HG03571 (cell line): Measurements from ENCODE around the gene PABPN1.

Experiments
- ATAC-seq: cut with Tn5 transposase; IDR thresholded peaks from one replicate; pipeline ENCODE4 v1.9.1; 2021; ENCODE audit not compliant: unreplicated experiment

The PABPN1 gene

DNA sequence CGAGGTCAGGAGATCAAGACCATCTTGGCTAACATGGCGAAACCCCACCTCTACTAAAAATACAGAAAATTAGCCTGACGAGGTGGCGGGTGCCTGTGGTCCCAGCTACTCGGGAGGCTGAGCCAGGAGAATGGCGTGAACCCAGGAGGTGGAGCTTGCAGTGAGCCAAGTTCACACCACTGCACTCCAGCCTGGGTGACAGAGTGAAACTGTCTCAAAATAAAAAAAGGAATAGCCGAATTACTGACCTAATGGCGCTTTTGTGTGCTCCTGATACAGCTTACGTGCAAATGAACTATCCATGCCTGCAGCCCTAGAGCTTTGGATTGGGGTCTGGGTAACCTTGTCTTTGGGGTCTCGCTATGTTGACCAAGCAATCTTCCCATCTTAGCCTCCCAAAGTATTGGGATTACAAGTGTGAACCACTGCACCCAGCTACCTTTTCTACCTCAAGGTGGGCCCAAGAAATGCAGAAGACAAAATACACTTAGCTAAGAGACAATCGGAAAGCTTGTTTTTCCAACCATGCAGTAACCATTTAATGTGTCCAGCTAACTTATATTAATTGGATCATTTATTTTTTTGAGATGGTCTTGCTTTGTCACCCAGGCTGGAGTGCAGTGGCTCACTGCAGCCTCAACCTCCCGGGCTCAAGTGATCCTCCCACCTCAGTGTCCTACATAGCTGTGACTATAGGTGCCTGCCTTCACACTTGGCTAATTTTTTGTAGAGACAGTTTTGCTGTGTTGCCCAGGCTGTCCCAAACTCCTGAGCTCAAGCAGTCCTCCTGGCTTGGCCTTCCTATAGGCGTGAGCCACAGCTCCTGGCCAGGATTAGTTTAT lies 5.5 kb downstream of the PABPN1 start:
- ATAC-seq, result no peak

DNA sequence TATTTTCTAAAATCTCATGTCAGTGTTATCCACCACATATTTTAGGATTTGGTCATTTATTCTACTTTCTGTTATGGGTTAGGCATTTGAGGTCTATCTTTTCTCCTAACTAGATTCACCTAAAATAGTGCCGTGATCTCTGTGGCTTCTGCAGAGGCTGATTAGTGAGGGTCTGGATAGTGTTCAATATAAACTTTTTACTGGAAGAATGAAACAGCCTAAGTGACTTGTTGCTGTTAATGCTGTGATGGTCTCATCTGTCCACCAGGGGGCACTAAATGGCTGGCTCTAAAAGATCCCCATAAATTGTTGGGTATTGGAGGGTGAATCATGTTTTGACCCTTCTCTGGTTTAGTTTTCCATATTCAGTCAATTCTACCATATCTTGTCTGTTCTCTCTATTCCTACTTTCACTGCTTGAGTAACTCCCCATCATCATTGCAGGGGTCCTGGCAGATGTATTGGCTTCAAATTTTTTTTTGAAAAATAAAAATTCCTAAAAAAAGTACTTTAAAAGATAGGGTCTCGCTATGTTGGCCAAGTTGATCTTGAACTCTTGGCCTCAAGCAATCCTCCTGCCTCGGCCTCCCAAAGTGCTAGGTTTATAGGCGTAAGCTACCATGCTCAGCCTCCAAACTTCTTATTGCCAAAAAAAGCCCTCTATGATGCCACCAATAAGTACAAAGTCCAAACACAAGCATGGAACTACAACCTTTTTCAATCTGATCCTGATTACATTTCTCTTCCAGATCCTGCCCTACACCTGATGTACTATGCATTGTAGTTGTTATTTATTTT lies 6.9 kb downstream of the PABPN1 start:
- ATAC-seq, result no peak

DNA sequence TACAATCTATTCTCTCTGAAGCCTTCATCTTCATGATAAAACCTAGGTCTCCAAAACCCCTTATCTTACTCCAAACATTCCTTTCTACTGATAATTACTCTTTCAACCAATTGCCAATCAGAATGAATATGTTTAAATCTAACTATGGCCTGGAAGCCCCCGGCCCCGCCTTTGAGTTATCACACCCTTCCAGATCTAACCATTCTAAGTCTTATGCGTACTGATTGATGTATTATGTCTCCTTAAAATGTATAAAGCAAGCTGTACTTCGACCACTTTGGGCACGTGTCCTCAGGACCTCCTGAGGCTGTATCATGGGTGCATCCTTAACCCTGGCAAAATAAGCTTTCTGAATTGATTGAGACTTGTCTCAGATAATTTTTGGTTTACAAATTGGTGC lies 14.4 kb downstream of the PABPN1 start:
- no peak for ATAC-seq

DNA sequence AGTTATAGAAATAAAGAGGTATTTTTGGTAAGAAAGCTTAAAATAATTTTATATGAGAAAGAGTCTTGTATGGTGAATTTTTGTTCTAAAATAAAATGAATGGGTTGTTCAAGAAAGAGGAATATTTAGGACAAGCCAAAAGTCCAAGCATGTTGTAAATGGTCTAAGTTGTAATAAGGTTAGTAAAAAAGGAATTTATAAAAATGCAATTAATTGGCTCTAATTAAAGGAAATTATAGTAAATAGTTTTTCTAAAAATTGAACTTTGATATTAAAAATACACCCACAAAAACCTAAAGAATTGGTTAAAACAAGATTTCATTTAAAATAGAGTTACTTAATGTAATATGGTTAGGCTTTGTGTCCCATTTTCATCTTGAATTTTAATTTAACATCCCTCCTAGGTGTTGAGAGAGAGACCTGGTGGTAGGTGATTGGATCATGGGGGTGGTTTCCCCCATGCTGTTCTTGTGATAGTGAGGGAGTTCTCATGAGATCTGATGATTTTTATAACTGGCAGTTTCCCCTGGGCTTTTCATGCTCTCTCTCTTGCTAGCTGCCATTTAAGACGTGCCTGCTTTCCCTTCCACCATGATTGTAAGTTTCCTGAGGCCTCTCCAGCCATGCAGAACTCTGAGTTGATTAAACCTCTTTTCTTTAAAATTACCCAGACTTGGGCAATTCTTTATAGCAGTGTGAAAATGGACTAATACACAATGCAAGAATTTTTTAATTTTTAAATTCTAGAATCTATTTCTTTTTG lies 18.4 kb downstream of the PABPN1 start:
- ATAC-seq, result no peak

DNA sequence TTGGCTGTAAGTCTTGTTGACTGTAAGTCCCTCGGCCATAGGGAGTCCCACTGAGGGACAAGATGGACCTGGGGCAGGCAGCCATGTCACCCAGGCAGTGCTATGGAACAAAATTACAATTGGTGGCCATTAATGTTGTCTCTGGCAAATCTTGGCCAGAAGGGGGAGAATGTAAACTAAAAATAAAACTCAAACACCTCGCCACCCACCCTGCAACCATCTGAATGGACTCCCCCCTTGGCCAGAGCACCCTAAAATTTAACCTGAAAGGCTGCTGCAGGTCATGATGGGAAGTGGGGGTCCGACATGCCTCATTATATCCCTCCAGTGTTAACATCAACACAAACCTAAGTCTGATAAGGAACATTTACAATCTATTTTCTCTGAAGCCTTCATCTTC lies 23.2 kb downstream of the PABPN1 start:
- ATAC-seq, result no peak

DNA sequence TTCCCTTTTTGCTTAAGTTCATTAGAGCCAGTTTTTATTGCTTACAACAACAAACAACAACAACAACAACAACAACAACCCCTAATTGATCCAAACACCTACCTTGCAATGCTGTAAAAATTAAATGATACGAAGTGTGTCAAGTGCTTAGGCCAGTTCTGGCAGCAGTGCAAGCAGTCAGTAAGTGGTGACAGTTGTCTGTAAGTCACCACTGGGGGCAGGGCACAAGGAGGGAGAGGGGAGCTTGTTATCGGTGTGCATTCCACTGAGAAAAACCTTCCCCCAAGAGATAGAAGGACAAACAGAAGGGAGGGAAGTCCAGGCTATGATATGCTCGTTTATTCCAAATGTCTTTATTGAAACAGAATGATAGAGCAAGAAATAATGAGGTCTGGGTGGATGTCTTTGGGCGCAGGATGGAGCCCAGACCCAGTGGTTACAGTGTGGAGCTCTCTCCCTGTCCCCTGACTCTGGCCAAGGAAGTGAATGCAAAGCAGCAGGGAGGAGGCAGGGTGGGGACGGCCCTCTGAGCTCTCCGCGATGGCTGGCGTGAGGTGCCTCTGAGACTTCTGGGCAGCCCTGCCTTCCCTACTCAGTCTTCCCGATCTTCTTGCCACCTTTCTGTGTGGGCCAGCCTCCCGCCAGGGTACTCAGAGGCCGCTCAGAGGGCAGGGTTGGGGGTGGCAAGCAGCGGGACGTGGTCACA lies 24.9 kb downstream of the PABPN1 start:
- no peak for ATAC-seq

DNA sequence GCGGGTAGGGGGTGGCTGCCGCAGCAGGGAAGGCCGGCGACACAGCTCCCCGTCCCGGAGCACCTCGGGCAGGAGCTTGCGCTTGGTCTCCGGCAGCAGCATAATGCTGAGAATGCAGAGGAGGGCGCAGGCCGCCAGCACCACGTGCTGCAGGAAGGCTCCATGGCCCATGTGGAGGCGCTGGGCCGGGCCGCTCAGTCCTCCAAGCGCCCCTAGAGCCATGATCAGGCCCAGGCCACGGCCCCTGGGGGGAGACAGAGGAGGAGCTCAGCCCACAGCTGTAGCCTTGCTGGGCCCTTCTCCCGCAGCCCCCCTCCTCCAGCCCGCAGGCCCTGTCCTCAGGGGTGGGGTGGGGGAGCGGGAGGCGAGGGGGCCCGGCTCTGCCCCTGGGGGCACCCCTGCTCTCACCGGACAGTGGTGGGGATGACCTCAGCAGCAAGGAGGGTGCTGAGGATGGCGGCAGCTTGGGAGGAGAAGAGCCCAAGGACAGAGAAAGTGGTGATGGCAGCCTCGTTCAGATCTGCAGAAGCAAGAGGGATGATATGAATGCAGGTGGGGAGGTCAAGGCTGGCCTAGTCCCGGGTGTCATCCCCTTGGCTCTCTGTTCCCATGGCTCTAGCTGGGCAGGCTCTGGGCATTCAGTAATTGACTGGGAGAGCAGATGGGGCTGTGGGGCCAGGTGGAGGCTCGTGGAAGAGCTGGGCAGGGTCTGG lies 25.6 kb downstream of the PABPN1 start:
- no peak for ATAC-seq

DNA sequence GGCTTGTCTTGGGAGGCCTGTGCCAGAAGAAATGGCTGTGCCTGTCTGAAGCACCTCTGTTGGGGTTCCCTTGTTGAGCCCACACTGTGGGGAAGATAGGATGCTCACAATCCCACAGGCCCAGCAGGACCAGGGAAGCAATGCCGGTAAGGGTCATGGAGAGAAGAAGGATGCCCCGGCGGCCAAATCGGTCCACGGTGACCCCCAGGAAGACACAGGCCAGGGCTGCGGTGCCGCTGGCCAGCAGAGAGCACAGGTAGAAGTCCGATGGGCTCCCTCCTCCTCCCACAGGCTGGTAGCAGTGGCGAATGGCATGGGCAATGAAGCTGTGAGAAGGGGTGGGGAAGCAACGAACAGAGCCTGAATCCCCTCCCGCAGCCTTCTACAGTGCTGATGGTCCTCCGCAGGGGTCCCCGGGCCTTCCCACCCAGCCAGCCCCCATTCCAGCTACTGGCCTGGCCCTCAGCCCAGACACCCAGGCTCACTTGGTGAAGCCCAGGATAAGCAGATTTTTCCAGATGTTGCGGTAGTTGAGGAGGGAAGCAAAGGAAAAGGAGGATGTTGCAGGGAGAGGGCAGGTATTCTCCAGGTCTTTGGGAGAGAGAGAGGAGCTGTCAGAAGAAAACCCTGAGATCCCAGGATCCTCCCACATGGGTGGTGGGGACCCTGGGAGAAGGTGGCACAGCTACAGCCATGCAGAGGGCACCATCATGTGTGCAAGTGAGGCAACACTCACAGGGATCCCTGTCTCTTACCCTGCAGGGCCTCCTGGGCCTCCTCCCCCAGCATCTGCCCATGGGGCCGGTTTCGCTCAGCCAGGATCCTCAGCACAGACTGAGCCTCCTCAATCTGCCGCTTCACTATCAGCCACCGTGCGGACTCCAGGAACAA lies 26.4 kb downstream of the PABPN1 start:
- no peak for ATAC-seq

DNA sequence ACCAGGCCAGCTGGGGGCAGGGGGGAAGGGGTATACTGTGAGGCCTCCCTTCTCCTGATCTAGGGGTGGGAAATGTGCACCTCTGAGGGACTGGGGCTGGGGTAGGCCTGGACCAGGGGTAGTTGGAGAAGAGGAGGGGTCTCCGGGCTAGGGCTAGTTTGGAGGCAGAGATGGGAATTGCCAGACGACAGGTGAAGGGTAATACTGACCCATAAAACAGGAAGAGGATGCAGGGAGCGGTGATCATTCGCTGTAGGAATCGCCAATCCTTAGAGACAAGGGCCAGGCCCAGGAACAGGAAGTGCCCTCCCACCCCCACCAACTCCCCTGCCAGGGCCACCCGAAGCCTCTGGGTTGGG lies 27.0 kb downstream of the PABPN1 start:
- ATAC-seq, result no peak

DNA sequence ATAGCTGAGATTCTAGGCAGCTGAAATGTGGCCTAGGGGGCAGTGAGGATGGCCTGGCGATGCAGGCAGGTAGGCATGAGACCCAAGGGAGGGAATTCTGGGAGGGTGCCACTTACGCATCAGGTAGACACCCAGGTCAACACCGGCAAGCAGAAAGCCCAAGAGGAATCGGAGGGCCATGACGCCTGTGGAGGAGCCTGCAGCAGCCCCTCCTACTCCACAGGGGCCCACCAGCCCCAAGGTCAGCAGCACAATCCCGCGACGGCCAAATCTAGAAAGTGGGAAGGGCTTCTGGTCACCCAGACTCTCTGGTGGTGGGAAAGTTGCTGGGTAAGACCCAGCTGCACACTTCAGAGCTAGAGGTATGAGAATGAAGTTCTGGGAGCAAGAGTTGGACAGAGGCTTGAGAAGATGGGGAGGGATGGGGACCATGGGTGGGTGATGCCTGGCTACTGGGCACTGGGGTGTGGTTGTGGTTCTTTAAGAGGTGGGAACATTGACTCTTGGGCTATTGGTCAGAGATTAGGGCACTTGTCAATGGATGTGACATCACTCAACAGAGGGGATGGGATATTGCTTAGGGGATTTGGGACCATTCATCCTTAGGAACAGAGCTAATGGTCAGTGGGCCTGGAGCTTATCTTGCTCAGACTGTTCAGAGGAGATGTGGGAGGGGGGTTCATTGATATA lies 28.0 kb downstream of the PABPN1 start:
- ATAC-seq, result no peak

DNA sequence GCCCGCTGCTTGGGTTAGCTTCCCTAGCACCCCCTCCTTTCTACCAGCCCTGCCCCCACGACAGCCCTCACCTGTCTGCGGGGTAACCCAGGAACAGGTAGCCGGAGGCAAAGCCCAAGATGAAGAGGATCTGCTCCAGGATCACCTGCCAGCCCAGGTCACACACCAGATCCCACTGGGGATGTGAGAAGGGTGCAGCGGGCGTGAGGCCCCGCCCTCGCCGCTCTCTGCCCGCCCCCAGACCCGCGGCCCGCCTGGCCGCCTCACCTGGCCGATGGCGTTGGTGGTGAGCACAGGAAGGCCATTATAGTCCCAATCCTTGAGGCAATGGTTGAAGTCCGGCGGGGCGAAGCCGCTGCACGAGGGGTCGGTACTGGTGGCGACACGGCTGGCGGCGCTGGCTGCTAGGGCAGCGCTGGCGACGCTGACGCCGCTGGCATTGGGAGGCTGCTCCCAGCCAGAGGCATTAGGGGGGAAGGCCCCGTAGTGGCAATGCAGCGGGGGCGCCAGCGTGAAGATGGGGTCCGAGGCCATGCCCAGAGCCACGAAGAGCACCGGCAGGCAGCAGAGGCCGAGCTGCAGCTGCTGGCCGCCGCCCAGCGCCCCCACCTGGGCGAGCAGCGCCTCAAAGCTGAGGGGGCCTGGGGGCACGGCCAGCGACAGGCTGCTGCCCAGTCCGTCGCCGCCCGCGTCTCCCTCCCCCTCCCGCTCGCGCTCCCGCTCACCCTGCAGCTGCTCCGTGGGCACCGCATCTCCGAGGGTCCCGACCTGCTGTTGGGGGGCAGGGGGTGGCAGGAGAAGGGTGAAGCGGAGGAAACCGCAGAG lies 30.6 kb downstream of the PABPN1 start:
- ATAC-seq, result no peak

DNA sequence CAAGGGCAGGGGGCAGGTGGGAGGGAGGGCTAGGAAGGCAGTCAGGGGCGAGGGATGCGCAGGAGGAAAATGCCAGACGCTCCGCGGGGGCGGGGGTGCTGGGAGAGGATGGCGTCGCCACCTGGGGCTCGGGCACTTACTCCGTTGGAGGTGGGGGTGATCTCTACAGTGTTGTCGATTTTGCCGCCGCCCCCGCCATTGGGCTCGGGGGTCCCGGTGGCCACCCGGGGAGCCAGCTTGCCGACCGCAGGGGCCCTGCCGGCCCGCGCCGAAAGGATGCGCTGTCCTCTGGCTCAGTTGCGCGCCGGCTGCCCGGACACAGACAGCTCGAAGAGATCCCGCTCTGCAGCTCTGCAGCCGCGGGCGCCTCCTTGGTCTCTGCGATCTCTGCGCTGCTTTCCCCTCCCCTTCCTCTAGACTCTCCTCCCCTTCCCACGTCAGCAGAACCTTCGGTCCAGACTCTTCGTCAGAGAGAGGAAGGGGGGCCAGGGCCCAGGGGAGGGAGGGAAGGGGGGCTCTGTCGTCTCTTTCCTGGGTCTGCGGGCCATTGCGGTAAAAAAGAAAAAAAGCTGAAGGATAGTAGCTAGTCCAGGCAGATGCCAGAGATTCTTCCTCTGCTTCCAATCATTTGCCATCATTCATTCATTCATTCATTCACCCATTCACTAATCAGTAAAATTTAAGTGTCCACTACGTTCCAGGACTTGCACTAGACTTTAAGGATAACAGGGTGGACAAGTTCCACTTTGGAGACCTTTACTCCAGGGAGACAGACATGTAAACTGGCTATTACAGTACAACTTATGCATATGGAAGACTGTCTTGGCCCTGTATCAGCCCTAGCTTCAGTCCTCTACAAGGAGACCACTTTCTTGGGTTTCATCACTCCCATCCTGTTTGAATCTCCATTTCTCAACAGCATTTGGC lies 31.5 kb downstream of the PABPN1 start, which contains the start of gene SLC22A17:
Gene SLC22A17 (minus strand): TSS at position 382 of the 927 bp plus-strand sequence.
- ATAC-seq, result no peak

DNA sequence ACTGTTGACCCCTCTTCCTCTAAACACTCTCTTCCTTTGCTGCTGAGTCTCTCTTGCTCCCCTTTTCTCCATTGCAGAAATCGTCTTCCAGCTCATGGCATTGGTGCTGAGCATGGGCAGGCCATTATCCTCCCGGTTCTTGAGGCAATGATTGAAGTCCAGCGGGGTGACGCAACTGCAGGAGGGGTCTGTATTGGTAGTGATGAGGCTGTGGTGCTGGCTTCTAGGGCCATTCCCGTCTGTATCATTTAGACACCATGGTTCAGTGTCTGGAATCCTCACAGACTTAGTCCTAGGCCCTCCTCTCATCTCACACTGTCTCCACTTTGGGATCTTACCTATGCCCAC lies 32.1 kb downstream of the PABPN1 start:
- ATAC-seq, result no peak

DNA sequence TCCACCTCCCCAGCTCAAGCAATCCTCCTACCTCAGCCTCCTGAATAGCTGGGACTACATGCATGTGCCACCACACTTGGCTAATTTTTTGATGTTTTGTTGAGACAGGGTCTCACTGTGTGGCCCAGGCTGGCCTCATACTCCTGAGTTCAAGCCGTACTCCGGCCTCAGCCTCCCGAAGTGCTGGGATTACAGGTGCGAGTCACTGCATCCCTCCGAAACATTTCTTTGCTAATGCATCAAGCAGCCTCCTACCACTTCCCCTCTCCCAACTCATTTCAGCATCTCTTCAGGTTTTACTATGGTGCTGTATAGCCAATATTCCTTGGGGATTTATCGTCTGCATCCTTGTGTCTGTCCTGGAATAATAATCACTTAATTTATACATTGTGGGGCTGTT lies 33.7 kb downstream of the PABPN1 start:
- no peak for ATAC-seq

DNA sequence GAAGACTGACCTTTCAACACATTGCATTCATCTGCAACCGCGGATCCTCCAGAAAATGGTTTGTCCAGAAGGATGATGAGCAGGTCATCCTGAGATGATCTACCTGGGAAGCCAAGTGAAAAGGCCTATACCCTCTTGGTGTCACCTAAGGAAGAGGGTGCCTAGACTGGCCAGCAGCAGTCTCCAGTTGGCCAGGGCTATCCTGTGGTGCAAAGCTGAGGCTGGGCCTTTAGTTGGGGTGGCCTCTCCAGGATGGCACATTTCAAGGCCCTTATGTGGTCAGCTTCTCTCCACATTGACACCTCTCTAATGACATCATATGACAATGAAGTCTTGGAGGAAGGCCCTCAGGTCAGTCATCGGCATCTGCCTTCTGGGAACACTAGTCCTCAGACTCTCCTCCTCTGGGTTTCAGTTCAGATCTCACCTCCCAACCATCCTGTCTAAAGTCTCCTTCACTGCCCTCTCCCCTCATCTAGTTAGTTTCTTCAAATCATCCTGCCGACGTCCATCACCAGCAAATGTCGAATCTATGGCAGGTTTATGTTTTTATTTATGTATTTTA lies 34.7 kb downstream of the PABPN1 start:
- ATAC-seq, result no peak

DNA sequence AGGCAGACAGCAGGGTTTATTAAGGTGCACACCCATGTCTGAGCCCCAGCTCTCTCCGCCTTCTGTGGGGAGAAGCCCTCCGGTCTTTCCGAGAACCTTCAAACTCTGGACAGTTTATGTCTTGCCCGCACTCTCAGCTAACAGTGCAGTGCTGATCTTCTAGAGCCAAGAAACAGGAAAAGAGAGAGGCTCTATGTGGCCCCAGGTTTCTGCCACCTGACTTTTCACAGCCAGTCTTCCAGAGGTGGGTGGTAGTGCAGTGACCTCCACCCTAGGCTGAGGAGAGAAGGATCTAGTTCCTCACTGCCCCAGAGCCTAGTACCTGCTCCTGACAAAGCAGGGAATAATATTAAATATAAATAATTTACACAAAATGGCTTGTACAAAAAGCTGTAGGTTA lies 35.4 kb downstream of the PABPN1 start:
- ATAC-seq, result no peak

DNA sequence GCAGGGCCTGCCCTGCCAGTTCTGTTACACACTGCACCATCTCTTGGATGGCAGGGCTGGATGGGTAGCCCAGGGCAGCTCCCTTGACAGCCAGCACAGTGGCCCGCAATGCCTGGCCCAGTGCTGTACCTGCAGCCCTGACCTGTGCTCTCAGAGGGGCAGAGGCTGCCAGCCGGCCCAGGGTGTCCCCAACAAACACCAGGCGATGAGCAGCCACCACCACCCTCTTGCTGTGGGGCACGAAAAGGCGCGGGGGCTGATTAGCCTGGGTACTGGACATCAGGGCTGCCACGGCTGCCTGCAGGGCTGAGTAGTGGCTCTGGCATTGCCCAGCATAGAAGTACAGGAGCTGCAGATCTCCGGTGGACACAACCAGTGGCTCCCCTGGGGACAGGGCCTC lies 36.0 kb downstream of the PABPN1 start:
- ATAC-seq, result no peak
